NCI-H748 treated with DMSO at 0.1 percent for 48 hours (cell line): ENCODE results near the gene MID1.

Experiments used
- DNase-seq: peaks from one replicate; lab custom pipeline; 2025; lab: John Stamatoyannopoulos, UW

The MID1 gene

GRCh38 chrX:10576777-10577447, 43.5 kb downstream of the MID1 start:
- DNase-seq: no peak

DNA sequence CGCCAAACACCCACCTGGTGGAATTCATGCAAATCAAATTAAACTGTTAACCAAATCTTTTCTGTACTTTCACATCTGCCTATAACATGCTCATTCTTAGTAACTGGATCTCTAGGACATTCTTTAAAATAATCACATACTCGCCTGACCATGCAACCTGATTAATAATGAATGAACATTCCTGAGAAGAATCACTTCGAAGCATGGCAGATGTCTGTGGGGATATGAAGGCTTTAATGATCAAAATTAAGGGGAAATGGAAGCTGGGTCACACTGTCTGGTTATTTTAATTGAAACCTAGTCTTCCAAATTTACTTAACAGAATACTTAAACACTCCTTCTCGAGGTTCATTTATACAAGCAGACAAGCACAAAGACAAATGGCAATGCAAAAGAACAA, 44.2 kb downstream of the MID1 start:
- no peak for DNase-seq

DNA sequence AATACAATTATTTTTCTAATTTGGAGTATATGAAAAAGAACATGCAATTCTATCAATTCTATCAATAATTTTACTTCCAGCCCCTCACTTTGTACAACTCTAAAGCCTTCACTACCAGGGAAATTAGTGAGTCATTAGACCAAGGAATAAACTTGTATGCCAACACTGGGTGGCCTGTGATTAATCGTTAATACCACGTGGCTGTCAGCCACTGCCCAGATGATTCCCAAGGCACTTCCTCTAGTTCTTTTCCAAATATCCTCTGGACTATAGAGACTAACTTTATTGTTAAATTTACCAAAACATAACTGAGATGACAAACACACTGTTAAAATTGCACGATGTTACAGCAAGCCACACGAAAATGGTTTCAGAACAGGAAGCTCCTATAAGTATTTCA, 45.7 kb downstream of the MID1 start:
- DNase-seq: no peak

DNA sequence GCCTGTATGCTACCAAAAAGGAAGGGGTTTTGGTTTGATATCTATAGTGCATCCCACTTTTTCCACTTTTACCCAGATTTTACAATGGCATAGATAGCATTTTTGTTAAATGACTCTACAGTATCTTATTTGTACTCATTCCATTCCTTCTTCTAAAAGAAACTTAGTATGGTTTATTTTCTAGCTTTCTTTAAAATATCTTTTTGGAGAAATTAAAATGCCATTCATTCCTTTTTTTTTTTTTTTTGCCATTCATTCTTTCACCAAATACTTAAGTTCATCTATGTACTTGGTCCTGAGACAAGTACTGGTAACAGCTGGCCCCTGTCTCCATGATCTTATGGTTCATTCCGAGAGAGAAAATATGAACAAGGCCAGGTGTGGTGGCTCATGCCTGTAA, 49.1 kb downstream of the MID1 start:
- no peak for DNase-seq

GRCh38 chrX:10570601-10571000, 49.8 kb downstream of the MID1 start:
- DNase-seq: no peak

GRCh38 chrX:10569946-10570345, 50.4 kb downstream of the MID1 start:
- no peak for DNase-seq

DNA sequence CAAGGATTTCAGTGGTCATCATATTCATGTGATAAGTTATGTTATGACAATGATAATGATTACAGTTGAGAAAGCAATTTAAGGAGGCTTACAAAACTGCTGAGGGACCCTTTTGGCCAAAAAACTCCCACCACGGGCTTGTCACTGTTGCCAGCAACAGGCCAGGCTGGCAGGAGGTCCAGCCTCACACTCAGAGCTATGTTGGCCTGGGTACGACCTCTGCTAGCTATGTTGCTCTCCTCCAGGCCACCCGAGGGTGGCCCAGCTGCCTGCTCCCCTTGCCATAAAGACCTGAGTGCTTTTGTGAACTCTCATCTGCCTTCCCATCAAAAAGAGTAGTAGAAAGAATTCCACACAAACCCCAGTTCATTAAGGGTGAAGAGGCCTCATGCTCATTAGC, 52.0 kb downstream of the MID1 start:
- DNase-seq: no peak

DNA sequence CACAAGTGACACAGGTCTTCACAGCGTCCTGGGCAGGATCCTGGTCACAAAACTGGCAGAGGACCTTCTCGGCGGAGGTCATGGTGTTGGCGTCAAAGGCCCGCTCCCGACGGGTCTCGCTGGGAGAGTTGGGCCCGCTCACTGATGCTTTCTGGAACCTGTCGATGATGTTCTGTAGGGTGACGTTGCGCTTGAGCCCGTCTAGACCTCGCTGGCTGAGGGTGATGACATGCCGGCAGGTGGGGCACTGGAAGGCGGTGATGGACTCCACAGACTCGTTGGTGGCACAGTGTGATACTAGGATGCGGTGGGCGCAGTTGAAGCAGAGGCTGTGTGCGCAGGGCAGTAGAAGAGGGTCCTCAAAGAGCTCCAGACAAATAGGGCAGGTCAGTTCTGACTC, 53.2 kb downstream of the MID1 start:
- no peak for DNase-seq

GRCh38 chrX:10566716-10567097, 53.7 kb downstream of the MID1 start:
- no peak for DNase-seq

GRCh38 chrX:10564484-10564883, 55.9 kb downstream of the MID1 start:
- peak; percentile 5 for DNase-seq

DNA sequence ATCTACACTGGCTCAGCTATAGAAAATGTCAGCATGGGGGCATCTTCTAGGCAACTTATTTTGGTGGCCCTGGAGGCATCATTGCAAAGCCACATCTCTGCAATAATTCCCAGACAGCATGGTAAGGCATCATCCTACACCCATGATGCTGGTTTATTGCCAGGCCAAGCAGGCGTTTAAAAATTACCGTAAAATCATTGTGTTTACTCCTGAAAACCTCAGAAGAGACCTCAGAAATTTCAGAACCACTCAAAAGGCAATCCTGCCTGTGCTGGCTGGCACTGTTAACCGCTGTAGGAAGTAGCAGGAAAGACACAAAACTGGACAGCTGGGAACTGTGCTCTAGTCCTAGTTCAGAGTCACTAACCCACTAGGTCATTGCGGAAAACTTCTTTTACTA, 63.2 kb downstream of the MID1 start:
- no peak for DNase-seq

DNA sequence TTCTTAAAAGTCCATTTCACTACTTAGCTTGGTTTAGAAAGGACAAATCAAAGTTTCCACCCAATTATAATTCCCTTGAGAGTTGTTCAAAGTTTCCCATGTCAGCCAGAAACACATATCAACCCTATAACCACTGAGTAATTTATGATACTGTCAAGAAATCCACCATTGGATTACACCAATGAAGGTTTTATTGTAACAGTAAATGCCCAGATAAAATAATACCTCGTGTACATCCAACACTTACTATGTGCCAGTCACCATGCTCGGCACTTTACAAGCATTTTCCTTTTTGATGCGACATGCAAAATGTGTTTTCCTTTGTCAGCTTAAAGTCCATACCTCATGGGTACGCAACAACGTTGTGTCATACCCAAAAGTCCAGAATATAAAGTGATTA, 64.0 kb downstream of the MID1 start:
- DNase-seq: no peak

- DNase-seq: no peak
These were observed 64.5 kb downstream of the MID1 start for GRCh38 chrX:10555846-10556245.

- DNase-seq: no peak
These were observed 65.6 kb downstream of the MID1 start for GRCh38 chrX:10554612-10555270.

DNA sequence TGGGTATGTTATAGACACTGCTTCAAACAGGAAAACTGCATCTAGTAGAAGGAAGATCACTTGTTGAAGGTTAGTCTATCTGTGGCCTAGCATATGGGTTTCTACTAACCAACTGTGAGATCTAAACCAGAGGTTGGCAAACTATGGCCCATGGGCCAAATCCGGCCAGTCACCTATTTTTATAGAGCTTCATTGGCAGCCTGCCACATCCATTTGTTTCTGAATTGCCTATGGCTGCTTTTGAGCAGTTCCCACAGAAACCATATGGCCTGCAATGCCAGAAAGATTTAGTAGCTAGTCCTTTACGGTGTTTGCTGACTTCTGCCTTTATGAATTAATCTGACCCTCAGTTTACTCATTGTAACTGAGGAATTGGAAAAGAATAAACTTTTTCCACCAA, 71.1 kb downstream of the MID1 start:
- no peak for DNase-seq

GRCh38 chrX:10548688-10549087, 71.7 kb downstream of the MID1 start:
- DNase-seq: no peak

DNA sequence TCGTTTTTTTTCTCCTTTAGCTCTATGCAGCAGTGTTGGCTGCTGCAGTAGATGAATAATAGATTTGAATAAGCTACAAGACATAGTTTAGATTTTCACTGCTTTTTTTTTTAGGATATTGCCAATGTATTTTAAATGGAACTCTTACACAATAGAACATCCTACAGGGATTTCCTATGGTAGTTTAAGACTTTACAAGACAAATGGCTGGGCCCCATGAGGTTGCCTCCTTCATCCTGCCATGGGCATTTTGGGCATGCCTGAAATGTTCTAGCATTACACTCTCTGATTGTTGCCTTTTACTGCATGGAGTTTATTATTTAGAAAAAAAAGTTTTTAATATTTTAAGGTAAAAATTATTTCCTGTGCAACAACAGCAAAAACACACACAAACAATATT, 74.5 kb downstream of the MID1 start:
- DNase-seq: no peak

GRCh38 chrX:10542586-10542985, 77.8 kb downstream of the MID1 start:
- DNase-seq: no peak

GRCh38 chrX:10538831-10539230, 81.6 kb downstream of the MID1 start:
- no peak for DNase-seq

DNA sequence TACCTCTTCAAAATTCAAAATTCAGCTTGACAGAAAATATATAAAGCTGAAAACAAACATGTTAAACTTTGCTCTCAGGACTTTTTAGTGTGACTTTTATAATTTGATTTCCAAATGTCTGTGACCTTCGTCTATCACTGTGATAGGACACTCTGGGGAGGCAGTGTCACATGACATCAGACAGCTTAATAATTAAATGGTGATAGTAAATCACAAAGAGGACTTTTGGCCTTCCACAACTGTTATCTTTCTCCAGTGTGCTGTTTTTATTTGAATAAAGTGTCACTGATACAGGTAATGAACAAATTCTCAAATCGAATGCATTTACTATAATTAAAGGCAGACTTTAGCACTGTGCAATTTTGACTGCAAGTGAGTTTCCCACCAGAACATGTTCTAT, 83.1 kb downstream of the MID1 start:
- no peak for DNase-seq

DNA sequence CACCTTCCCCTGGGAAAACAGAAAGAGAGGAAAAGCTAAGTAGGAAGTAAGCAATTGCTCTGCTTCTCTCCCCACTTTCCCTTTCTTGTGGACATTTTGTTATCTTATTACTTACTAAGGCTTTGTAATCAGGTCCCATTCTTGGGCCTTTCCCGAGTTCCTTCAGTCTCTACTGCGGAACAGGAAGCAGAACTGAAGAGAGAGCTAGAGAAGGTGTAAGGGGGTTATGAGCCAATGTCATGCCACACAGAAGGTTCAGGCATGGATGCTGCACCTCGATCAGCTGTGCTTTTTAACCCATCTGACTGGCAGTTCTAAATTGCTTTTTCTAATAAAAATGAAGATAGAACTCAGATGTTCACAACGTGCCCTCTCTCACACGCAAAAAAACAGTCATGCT, 83.6 kb downstream of the MID1 start:
- no peak for DNase-seq

DNA sequence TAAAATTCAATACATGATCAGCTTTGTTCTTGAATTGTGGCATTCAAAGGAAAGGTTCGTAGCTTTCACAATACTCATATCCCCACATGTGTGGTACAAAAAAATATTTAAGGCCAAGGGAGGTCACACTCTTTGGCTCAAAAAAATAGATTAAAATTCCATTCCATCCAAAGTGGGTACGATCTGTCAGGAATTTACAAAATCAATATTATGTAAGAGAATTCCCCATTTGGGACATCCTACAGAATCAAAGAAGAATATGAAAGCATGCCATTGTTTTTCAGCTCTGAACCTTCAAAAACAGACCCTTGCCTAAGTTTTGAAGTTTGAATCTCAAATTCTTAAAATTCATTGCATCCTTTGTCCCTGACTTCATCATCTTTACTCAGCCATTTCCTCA, 85.8 kb downstream of the MID1 start:
- no peak for DNase-seq

DNA sequence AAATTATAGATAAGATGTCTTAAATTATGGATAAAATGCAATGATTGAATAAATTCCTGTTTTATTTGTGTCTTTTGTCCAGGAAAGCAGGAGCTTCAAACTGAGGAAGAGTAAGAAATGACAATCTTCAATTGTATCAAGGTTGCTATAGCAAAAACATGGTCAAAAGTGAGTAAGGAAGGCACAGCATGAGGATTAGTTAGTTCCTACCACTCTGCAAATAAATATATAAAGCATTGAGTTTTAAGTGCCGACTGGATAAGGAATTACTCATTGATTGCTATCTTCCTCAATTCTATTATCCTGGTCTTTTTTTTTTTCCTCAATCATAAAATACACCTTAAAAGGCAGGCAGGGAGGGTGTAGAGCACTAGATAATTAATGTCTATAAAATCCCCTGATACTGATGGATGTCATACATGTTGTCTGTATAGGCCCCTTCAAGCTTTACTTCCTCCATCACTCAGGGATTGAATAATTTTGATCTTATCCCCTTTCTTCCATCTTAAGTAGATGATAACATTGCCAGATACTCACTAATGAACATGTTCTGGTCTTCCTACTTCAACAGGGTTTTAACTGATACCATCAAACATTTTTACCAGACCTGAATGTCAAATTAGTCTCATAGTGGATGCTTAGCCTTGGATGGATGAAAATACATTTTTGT, 86.6 kb downstream of the MID1 start:
- DNase-seq: no peak

DNA sequence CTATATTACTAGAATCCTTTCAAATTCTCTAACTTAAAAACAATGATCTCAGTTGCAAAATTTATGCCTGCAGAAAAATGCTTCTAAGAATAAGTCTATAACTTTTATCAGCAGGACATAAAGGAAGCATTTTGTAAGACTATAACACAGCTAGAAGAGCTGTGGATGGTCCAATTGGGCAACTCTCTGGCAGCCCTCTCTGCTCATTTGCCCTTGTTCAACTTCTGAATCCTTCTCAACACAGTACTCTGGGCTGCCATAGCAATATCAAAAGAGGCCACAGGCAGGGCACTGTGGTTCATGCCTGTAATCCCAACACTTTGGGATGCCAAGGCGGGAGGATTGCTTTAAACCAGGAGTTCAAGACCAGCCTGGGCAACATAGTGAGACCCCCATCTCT, 88.5 kb downstream of the MID1 start:
- DNase-seq: no peak
